GM19023 (cell line): ENCODE results near the gene CCR9.

Source experiments
- ATAC-seq: cut with Tn5 transposase; IDR thresholded peaks from one replicate; pipeline ENCODE4 v1.9.1; 2021; ENCODE audit warnings: mild to moderate bottlenecking, moderate library complexity; ENCODE audit not compliant: unreplicated experiment

Gene CCR9

DNA sequence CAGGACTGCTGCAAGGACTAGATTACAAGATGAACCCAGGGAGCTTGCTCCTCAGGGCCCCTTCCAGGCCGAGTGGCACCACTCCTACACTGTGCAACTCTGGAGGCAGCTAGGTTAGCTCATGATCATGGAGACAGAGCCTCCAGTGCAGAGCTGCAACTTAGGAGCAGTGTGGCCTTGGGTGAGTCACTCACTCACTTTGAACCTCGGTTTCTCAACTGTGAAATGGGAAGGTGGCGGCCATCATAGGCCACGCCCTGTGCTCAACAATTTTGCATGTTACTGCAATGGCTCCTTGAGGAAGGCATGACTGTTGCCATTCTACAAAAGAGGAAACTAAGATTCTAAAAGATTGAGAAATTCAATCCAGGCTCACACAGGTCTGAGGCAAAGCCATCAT, 45.8 kb downstream of the CCR9 start:
- no peak for ATAC-seq

DNA sequence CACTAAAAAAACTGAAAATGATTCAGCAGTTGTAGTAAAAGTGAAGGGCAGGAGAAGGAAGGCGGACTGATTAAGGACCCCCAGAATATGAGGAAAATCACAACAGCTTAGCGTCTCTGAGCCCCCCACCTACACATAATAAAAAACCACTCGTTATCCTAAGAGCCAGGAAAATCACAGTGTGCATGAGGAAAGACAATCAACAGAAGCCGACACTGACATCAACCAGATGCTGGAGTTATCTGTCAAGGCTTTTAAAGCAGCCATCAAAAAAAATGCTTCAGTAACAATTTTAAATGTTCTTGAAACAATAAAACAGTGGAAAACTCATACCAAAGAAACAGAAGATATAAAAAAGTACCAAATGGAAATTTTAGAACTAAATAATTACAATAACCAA, 47.2 kb downstream of the CCR9 start:
- ATAC-seq = no peak

DNA sequence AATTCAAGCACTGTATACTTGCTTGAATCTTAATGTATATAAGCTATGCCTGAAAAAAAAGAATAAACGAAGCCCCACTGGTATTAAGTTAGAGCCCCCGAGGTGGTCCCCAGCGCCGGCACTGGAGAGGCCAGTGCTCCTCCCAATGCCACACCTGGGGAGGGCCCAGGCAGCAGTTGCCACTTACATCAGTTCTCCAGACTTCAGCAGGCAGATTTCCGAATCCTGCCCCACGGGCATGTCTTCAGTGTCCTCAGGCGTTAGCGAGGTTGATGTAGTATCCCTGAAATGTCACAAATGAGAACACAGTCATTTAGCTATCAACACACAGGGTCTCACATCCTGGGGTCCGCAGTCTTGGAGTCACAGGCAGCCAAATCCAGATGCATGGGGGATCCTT, 49.9 kb downstream of the CCR9 start:
- no peak for ATAC-seq

DNA sequence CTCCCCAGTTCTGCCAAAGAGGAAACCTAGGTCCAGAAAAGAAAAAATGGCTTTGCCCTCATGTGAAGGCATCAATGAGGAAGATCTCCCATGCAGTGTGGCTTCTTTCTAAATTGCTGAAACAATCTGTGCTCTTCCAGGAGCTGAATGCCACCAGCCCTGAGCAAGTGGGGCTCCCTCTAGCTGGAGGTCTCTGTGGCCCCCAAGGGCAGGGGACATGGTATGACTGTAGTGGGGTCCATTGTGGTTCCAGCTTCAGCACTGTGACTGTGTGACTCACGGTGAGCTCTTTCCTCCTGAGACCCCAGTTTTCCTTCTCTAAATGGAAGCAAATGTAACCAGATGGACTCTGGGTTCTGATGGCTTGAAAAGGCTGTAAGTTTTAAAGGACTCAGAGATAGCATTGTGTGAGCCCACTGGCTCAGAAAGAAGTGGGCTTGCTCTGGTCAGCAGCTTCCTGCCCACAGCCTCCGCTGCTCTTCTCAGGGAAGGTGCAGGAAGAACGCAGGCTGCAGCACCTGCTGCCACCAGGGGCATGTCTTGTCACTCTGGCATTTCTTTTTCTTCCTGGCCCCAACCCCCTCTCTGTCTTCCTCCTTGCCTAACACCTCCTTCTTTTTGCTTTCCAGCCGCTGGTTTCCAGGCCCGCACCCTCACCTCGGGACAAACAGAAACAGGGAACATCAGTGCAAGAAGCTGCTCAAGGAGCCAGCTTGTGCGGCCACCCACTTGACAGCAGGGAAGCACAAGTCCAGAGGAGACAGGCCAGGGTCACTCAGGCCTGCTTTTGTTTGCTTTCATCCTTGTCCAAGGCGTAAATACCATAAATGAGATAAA, 51.1 kb downstream of the CCR9 start:
- ATAC-seq = no peak

DNA sequence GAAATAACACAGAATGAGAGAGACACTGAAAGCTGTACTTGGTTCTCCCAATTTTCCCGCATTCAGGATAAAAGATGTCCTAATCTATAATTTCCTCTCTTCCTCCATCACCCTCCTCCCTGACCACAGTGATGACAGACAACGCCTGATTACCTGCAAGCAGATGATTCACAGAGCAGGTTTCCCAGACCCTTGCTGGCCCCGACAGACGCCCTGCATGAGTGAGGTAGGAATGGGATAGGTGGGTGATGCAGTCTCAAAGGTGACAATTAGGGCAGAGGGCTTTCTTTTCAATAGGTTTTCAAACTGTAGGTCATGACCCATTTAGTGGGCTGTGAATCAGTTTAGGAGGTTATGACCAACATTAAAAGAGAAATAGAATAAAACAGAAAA, 51.7 kb downstream of the CCR9 start:
- no peak for ATAC-seq

DNA sequence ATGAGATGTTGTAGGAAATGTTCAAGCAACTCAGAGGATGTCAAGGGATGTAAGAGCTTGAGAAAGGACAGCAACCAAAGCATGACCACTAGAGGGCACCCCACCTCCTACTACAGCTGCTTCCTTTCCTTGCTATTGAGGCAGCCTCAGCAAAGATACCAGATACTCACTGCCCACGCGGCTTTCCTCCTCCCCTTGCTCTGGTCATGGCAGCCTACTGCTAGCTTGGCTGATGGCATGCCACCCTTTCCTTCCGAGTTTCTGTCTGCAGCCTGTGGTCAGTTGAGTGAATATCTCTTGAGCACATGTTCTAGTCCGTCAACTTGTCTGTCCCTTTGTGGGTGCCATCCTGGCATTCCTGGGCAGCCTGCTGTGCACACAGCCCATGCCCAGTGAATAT, 52.5 kb downstream of the CCR9 start:
- ATAC-seq = peak; percentile 60

DNA sequence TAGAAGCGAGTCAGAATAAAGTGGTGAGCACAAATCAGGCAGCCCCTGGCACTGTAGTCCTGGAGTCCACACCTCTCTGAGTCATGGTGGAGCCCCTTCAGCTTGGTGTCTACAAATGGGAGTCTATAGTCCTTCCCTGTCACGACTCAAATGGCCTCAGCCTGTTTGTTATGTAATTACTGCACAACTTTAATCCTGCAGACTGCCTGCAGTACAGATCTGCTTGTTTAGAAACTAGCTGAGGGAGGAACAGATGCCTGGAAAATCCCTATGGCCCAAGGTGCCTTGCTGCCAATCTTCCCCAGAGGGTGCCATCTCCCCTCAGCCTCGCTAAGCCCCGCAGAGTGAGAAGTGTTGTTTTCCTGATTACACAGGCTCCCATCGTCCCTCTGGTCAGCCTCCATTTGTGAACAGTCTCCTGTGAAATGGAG, 53.0 kb downstream of the CCR9 start:
- no peak for ATAC-seq

DNA sequence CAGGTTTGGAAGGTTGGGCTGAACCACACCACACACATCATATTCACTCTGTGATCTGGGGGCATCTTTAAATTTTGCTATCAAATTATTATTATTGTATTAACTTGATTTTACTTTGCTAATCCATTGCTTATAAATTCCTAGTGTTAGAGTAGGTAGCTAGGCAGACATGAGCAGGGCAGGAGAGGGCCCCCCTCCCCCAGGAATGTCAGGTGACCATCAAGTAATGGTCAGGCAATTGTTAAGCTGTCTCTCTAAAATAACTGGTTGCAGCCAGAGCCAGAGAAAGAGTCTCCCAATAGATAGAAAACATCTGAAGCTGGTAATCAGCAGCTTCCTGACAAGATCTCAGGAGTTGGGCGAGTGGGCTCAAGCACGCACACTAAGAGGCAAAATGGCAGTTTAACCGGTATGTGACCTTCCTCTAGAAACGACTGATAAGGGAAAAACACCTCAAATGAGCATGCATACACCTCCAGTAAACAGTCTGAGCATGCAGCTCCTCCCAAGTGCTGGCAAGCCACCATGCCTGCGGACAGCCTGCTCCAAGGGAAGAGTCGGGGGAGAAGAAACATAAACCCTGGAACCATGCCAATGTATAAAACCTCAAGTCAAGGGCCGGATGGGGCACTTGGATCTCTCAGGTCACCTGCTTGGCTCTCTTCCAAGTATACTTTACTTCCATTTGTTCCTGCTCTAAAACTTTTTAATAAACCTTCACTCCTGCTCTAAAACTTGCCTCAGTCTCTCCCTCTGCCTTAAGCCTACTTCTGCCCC, 53.8 kb downstream of the CCR9 start:
- ATAC-seq = no peak

DNA sequence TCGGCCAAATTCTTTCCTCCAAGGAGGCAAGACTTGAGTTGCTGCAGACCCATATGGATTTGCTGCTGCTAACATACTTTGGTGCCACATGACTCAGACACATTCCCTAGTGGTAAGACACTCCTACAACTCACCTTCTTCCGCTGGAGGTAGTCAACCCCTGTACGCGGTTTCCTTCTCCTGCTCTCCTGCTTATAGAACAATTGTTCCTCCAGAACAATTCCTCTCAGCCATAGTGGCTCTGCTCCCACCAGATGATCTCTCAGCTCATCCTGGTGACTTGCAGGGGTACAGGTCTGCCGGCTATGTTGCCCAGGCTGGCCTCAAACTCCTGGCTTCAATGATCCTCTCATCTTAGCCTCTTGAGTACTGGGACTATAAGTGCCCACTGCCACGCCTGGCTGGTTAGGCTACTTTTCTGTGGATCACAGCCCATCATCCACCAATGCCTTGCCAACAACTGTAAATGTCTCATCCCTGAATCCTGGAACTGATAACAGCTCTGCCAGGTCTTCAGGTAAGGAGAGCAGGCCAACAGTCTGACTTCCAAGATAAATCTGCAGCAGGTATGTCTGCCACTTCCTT, 54.5 kb downstream of the CCR9 start:
- no peak for ATAC-seq

DNA sequence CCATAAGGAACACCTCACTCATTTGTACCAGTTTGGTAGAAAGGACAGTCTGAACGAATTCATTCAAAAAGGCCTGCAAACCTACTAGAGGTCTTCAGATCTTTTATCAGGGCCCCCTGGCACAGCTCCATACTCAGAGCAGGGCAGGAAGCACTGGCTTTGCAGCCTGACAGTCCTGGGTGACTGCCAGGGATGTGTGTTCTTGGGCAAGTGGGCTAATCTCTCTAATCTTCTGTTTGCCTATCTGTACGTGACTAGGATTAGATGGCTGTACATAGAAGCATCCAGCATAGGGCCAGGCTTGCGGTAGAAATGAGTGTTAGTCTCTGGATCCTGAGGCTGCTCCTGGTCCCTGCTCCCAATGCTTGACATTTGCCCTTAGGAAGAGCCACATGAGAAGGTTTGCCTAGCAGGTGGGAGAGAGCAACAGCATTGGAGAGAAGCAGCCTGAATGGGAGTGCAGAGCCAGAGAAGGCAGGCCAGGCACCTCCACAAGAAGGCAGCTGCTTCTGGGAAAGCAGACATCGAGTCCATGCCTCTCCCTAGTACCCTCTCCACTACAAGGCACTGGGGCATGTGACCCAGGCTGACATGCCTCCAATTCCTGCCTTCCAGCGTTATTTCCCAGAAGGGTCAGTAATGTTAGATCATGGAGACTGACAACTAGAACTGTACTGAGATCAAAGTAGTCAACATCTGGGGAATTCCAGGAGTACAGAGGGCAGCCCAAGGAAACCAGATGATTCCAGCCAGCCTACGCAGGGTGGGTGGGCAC, 55.9 kb downstream of the CCR9 start:
- ATAC-seq = no peak

DNA sequence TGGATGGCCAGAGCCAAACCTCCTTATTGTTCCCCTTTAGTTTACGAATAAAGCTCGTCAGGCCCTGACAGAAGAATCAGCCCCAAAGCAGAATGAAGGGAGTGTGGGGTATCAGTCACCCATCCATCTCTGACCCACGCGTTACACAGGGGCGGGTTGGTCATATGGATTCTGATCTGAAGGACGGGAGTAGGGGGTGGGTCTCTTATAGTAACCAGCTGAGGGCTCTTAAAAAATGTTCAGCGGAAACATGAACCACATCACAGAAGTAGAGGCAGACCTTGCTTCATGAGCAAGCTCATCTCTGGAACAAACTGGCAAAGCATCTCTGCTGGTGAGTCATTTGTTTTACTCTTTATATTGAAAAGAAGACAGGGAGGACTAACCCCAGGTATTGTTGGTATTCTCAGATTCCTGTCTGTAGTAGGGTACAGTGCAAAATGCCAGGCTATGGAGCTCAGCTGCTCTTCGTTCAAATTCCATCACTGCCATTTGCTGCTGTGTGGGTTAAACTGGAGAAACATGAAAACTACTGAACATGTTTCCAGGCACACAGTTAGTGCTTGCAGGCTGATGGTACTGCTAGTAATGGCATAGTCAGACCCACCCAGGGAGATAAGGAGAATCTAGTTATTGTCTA, 57.0 kb downstream of the CCR9 start, which contains the start of gene CXCR6:
TSS of gene CXCR6 (plus strand) at position 258 of the 640 bp plus-strand sequence. CDS start 3,018 bp downstream, outside the sequence.
- ATAC-seq = no peak

DNA sequence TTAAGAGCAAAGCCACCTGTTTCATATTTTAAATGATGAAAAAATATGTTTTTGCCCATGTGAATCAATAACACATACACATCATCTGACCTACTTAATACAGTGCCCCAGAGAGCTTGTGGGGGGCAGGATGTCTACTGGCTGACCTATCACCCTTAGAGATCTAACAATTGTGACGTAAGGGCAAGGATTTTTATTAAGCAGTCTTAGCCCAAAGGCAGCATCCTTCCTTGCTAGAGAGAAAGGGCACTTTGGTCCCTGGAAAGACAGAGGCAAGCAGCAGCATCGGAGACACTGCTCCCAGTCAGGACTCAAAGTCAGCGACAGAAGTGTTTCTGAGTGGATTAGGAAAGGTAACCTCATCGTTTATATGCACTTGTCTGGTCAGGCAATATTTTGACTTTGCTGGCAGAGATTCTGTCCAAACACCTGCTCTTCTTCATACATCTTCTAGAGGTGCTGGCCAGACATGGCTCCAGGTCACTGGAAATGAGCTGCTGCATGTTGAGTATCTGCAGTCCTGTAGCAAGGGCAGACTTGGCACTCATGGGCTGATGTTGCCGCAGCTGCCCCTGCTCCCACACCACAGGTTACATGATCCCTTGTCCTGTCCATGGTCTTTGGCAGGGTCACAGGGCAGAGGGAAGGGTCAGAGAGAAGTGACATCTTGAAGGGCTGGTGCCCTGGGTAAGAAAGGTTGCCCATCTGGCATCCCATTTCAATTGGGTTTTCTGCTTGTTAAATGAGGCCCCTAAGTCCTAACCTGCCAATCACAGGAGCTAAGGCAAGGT, 58.7 kb downstream of the CCR9 start:
- ATAC-seq = no peak

DNA sequence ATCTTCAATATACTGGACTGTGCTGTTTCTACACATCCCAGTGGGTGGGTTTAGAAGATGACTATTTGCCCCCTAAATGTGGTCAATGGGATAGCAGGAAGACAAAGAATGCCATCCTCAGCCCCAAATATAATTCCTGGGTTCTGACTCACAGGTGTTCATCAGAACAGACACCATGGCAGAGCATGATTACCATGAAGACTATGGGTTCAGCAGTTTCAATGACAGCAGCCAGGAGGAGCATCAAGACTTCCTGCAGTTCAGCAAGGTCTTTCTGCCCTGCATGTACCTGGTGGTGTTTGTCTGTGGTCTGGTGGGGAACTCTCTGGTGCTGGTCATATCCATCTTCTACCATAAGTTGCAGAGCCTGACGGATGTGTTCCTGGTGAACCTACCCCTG, 60.0 kb downstream of the CCR9 start:
- ATAC-seq = no peak

DNA sequence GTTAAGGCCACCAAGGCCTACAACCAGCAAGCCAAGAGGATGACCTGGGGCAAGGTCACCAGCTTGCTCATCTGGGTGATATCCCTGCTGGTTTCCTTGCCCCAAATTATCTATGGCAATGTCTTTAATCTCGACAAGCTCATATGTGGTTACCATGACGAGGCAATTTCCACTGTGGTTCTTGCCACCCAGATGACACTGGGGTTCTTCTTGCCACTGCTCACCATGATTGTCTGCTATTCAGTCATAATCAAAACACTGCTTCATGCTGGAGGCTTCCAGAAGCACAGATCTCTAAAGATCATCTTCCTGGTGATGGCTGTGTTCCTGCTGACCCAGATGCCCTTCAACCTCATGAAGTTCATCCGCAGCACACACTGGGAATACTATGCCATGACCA, 60.5 kb downstream of the CCR9 start:
- ATAC-seq = no peak

DNA sequence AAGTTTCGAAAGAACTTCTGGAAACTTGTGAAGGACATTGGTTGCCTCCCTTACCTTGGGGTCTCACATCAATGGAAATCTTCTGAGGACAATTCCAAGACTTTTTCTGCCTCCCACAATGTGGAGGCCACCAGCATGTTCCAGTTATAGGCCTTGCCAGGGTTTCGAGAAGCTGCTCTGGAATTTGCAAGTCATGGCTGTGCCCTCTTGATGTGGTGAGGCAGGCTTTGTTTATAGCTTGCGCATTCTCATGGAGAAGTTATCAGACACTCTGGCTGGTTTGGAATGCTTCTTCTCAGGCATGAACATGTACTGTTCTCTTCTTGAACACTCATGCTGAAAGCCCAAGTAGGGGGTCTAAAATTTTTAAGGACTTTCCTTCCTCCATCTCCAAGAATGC, 61.0 kb downstream of the CCR9 start:
- ATAC-seq = no peak

DNA sequence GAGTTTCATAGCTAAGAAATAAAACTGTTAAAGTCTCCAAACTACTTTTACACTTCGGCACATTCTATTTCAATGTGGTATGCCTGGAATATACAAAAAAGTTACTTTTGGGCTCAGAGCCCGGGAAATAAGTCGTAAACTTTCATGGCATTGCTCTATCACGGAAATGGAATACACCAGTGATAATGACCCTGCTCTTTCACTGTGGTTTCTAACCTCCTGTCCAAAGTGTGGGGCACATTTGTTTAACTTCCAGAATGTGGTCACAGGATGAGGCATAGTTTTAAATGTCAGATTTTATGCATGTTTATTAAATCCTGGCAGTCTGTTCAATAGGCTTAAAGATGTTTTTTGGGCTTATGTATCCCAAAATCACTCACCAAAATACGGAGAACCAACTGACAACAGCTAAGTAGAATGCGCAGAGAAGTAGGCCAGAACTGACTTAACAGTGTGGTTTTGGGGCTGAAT, 62.0 kb downstream of the CCR9 start:
- no peak for ATAC-seq

DNA sequence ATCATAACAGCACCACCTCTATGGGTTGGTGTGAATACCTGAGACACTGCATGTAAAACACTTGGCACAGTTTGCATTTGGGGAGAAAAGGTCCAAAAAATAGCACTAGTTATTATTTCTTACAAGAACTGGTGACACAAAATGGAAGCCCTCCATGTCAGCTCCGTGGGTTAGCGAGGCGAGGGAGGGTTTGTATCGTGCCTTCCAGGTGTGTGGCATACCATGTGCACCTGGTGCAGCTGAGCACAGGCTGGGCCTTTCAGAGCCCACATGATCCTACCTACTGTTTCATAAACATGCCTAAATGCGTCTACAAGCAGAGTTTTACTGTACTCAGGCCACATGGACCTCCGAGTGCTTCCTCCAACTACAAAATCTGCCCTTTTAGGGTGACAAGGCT, 62.5 kb downstream of the CCR9 start:
- ATAC-seq = no peak

DNA sequence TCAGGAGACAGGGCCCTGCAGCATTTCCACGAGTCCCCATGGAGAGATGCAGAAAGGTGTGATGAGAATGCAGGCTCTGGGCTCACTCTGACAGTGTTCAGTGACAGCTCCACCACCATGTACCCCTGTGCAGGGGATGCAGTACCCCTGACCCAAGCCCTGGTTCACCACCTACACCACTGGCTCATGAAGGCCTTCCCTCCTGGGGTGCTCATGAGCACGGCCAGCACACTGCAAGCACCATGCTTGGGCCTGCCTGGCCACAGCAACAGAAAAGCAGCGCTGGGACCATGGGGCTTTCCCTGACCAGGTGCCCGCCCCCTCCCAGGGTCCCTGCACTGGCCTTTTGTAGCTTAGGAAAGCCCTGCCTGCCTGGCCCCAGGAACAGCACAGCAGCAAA, 63.1 kb downstream of the CCR9 start:
- ATAC-seq = no peak

DNA sequence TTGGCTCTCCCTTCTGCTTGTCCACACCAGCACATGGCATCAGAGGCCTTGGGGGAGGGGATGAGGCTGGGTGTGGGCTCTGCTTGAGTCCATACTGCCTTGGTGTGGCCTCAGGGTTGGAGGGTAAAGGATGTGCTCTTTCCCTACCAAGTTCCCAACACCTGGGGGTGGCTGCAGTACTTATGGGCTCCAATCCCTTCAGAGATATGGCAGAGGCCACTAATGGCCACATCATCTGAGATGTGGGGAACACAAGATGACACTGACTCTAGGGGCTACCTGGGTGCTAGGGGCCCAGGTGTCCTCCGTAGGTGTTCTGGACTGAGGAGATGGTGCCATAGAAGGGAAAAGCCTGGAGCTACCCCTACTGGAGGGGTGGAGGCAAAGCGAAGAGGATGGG, 63.8 kb downstream of the CCR9 start:
- ATAC-seq = no peak
